SK-N-MC (cell line): ENCODE measurements around the gene PRRX1.

Source experiments
- DNase-seq: peaks from one replicate; pipeline ENCODE4 v3.0.0-alpha.2; 2011; ENCODE audit warnings: low read depth, low spot score
- H3K27ac ChIP-seq: fragments of 200-600 bp; sonication (generic); 2 replicates; pipeline ENCODE4 v1.5.1; 2016; ENCODE audit warnings: mixed run types
- H3K36me3 ChIP-seq: fragments of 200-600 bp; sonication (generic); 2 replicates; pipeline ENCODE4 v1.6.1; 2017; ENCODE audit warnings: antibody characterized with exemption, low read length, mixed read lengths; ENCODE audit not compliant: insufficient read depth
- H3K4me3 ChIP-seq: fragments of 200-600 bp; sonication (generic); 2 replicates; pipeline ENCODE4 v1.5.1; 2016
- H3K9ac ChIP-seq: fragments of 200-600 bp; sonication (generic); 2 replicates; pipeline ENCODE4 v1.8.0; 2017; ENCODE audit warnings: mixed run types, mixed read lengths; ENCODE audit not compliant: insufficient read length
- H3K9me3 ChIP-seq: fragments of 200-600 bp; sonication (generic); 2 replicates; pipeline ENCODE4 v1.6.1; 2017; ENCODE audit warnings: low read depth, mild to moderate bottlenecking, antibody characterized with exemption, low read length, moderate library complexity, mixed read lengths
- EZH2 ChIP-seq: fragments of 200-600 bp; sonication (generic); IDR thresholded peaks from one replicate; pipeline ENCODE4 v1.6.1; 2017; ENCODE audit warnings: antibody characterized with exemption
- FOXP2 ChIP-seq: optimal IDR thresholded peaks from 2 replicates; pipeline ENCODE3; 2011; ENCODE audit warnings: mild to moderate bottlenecking, moderate library complexity; ENCODE audit not compliant: insufficient read depth; ENCODE audit errors: extremely low read length, control extremely low read depth
- POLR2AphosphoS5 ChIP-seq: IDR thresholded peaks from 2 replicates; pipeline ENCODE4 v1.6.1; 2012; ENCODE audit warnings: mild to moderate bottlenecking, low read depth, low read length, borderline replicate concordance

The PRRX1 gene

GRCh38 chr1:170634293-170634692, 29.6 kb upstream of the PRRX1 start:
- Histone ChIP-seq H3K9ac (no peak overlapping the region), H3K9me3 (no peaks in the 10 kb centered on the region), H3K4me3 (no peak overlapping the region), H3K27ac (no peak overlapping the region), H3K36me3 (no peaks in the 10 kb centered on the region)
- DNase-seq: no peak
- TF ChIP-seq POLR2AphosphoS5: no peak
- no peak for TF ChIP-seq FOXP2
- TF ChIP-seq EZH2: no peak

- TF ChIP-seq EZH2: no peak
- no peak for TF ChIP-seq FOXP2
- TF ChIP-seq POLR2AphosphoS5: no peak
- no peak for DNase-seq
- Histone ChIP-seq H3K9ac (no peak overlapping the region), H3K27ac (no peak overlapping the region), H3K4me3 (no peak overlapping the region), H3K36me3 (no peaks in the 10 kb centered on the region), H3K9me3 (no peaks in the 10 kb centered on the region)
These were observed 29.0 kb upstream of the PRRX1 start for GRCh38 chr1:170634824-170635410.

- Histone ChIP-seq H3K36me3 (no peaks in the 10 kb centered on the region), H3K27ac (no peak overlapping the region), H3K9me3 (no peaks in the 10 kb centered on the region), H3K9ac (no peak overlapping the region), H3K4me3 (no peak overlapping the region)
- no peak for DNase-seq
- TF ChIP-seq EZH2: no peak
- TF ChIP-seq FOXP2: no peak
- TF ChIP-seq POLR2AphosphoS5: no peak
These were observed 23.4 kb upstream of the PRRX1 start for GRCh38 chr1:170640581-170640980.

- no peak for DNase-seq
These were observed 6.6 kb upstream of the PRRX1 start for GRCh38 chr1:170657275-170657853.

GRCh38 chr1:170659399-170660035, 4.4 kb upstream of the PRRX1 start:
- Histone ChIP-seq H3K9me3 (no peaks in the 10 kb centered on the region), H3K36me3 (no peaks in the 10 kb centered on the region), H3K27ac (no peak overlapping the region), H3K4me3 (no peak overlapping the region), H3K9ac (no peak overlapping the region)
- DNase-seq: no peak
- no peak for TF ChIP-seq EZH2
- no peak for TF ChIP-seq FOXP2
- TF ChIP-seq POLR2AphosphoS5: no peak

More at GRCh38 chr1:170657275-170657853, 6.6 kb upstream of the PRRX1 start:
- Histone ChIP-seq H3K36me3 (no peaks in the 10 kb centered on the region), H3K27ac (no peak overlapping the region), H3K9ac (no peak overlapping the region), H3K9me3 (no peaks in the 10 kb centered on the region; the same call in 1 of the 2 replicates), H3K4me3 (no peak overlapping the region)
- TF ChIP-seq EZH2 (no peak), FOXP2 (no peak)

- H3K27ac ChIP-seq: no peak overlapping the region
- H3K36me3 ChIP-seq: no peaks in the 10 kb centered on the region
- H3K9me3 ChIP-seq: no peaks in the 10 kb centered on the region
- DNase-seq: no peak
- no peak overlapping the region for H3K9ac ChIP-seq
- TF ChIP-seq EZH2 (no peak), POLR2AphosphoS5 (no peak), FOXP2 (no peak)
- H3K4me3 ChIP-seq: no peak overlapping the region
These were observed 3.6 kb upstream of the PRRX1 start for GRCh38 chr1:170660281-170660713.

GRCh38 chr1:170660871-170661645, 2.9 kb upstream of the PRRX1 start:
- Histone ChIP-seq H3K9me3 (no peaks in the 10 kb centered on the region), H3K4me3 (no peak overlapping the region), H3K9ac (no peak overlapping the region), H3K36me3 (no peaks in the 10 kb centered on the region), H3K27ac (no peak overlapping the region)
- TF ChIP-seq FOXP2 (no peak), POLR2AphosphoS5 (no peak), EZH2 (no peak)
- DNase-seq: no peak
